ENCODE data around the gene ASPSCR1. TPM values are rescaled to one million over a fixed set of nuclear protein-coding genes. Genes with fewer than 3 reads are reported as not detected.

The ASPSCR1 gene
- total and polyA plus RNA-seq, 2 of the 13 experiments (the other 11 are each of a cell fraction or from before 2014, with no cell fraction given) = 274 to 314 TPM

GRCh38 chr17:81995463-81996231 is 18.2 kb downstream of the ASPSCR1 start (continued):
- TF ChIP-seq ZNF800 (CRISPR knock-in tag; IDR thresholded peaks at IDR 0.05) (no peak), HBP1 (CRISPR knock-in tag; IDR thresholded peaks at IDR 0.05; ENCODE audit: low read depth) (peak; percentile 46; the same call in 1 of the 2 replicates), ZNF260 (CRISPR knock-in tag; IDR thresholded peaks at IDR 0.05; ENCODE audit: borderline replicate concordance, low read depth) (0 out of 2 replicates have a peak, but pooled peaks have one; percentile 5), ZNF749 (CRISPR knock-in tag; IDR thresholded peaks at IDR 0.05; ENCODE audit: borderline replicate concordance) (no peak; the same call in 1 of the 2 replicates), ZNF83 (CRISPR knock-in tag; IDR thresholded peaks at IDR 0.05; ENCODE audit: borderline replicate concordance) (0 out of 2 replicates have a peak, but pooled peaks have one; percentile 21), YY1 (IDR thresholded peaks at IDR 0.05; ENCODE audit: insufficient read depth, insufficient replicate concordance, low read depth, low read length) (peak; percentile 41), GABPB1 (CRISPR knock-in tag; IDR thresholded peaks at IDR 0.05) (peak; percentile 62), ATF7-NPFF (CRISPR knock-in tag; IDR thresholded peaks at IDR 0.05; ENCODE audit: low read depth) (peak; percentile 85; the same call in 1 of the 2 replicates), MEIS1 (CRISPR knock-in tag; IDR thresholded peaks at IDR 0.05; ENCODE audit: borderline replicate concordance) (no peak), HOXA9 (CRISPR knock-in tag; IDR thresholded peaks at IDR 0.05; ENCODE audit: borderline replicate concordance) (peak; percentile 55), ZNF580 (CRISPR knock-in tag; IDR thresholded peaks at IDR 0.05; ENCODE audit: borderline replicate concordance, low read depth) (0 out of 2 replicates have a peak, but pooled peaks have one; percentile 12), UBTF (CRISPR knock-in tag; IDR thresholded peaks at IDR 0.05) (peak; percentile 91), CREB1 (IDR thresholded peaks at IDR 0.05) (0 out of 2 replicates have a peak, but pooled peaks have one; percentile 6), CREB1 (CRISPR knock-in tag; IDR thresholded peaks at IDR 0.05) (no peak), MLXIP (CRISPR knock-in tag; IDR thresholded peaks at IDR 0.05; ENCODE audit: borderline replicate concordance) (no peak), IKZF1 (IDR thresholded peaks at IDR 0.05) (no peak)
